Measurements from ENCODE around the gene EIF3B.
"Not testable (repeated sequence)": the region's sequence is repeated elsewhere in the genome, so short reads cannot be mapped to it uniquely, and the experiment has no call there.

The EIF3B gene

GRCh38 chr7:2354186-2354938 is at the start of gene EIF3B:
Gene EIF3B (plus strand): TSS chr7:2354827. CDS start chr7:2354922, 95 bp downstream.
- peak within 1 kb of the TSS; percentile 89 for H3K4me3 ChIP-seq (ENCODE audit: low read depth, low read length)
- TF ChIP-seq CTCF (IDR thresholded peaks at IDR 0.05; ENCODE audit: low read depth, low read length), result no peak

DNA sequence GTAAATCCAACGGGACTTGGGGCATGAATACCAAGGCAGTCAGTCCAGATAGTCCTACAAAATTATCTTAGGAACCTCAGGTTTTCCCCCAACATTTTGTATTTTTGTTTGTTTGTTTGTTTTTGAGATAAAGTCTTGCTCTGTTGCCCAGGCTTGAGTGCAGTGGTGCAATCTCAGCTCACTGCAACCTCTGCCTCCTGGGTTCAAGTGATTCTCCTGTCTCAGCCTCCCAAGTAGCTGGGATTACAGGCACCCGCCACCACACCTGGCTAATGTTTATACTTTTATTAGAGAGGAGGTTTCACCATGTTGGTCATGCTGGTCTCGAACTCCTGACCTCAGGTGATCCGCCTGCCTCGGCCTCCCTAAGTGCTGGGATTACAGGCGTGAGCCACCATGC is 49.4 kb upstream of the EIF3B start:
- not testable (repeated sequence) for H3K4me3 ChIP-seq (ENCODE audit: low read depth, low read length)

GRCh38 chr7:2306688-2307087 is 47.9 kb upstream of the EIF3B start:
- no peak for TF ChIP-seq CTCF (IDR thresholded peaks at IDR 0.05; ENCODE audit: low read depth, low read length)

DNA sequence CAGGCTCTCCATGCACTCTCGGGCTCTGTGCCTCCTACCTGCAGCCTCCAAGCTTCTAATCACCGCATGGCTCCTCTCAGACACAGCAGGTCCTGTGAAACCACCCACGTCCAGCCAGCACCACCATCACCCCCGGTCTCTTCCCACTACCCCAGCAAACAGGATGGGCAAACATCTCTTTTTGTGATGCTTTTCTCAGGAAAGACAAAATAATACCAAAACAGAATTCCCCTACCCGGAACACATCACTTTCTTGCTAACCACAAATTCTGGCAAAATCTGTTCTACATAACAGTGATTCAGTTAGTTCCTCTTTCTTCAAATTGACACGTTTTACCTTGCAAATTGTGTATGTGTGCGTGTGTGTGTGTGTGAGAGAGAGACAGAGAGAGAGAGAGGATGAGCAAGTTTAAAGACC is 46.9 kb upstream of the EIF3B start:
- no peak overlapping the region for H3K4me3 ChIP-seq (ENCODE audit: low read depth, low read length)
- TF ChIP-seq CTCF (IDR thresholded peaks at IDR 0.05; ENCODE audit: low read depth, low read length), result no peak

More at GRCh38 chr7:2306688-2307087, 47.9 kb upstream of the EIF3B start:
- no peak overlapping the region for H3K4me3 ChIP-seq (ENCODE audit: low read depth, low read length)

DNA sequence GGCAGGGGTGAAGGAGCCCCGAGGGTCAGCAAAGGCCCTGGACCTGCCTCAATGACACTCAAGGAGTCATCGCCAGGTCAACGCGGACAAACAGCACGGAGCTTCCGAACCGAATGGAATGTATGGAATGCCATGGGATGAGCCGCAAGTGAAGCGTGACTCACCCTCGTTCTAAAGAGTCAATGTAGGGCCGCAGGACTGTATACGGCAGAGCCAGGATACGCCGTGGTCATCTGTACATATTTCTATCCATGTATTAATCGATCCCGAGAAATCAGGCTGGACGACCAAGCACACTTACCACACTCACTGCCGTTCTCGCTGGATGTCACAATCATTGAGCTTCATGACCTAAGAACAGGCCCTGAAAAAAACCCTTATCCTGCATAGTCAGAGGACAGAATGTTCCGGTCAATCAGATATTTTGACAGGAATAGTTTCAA is 44.7 kb upstream of the EIF3B start:
- peak overlapping the region; percentile 15 for H3K4me3 ChIP-seq (ENCODE audit: low read depth, low read length)
- TF ChIP-seq CTCF (IDR thresholded peaks at IDR 0.05; ENCODE audit: low read depth, low read length), result no peak

DNA sequence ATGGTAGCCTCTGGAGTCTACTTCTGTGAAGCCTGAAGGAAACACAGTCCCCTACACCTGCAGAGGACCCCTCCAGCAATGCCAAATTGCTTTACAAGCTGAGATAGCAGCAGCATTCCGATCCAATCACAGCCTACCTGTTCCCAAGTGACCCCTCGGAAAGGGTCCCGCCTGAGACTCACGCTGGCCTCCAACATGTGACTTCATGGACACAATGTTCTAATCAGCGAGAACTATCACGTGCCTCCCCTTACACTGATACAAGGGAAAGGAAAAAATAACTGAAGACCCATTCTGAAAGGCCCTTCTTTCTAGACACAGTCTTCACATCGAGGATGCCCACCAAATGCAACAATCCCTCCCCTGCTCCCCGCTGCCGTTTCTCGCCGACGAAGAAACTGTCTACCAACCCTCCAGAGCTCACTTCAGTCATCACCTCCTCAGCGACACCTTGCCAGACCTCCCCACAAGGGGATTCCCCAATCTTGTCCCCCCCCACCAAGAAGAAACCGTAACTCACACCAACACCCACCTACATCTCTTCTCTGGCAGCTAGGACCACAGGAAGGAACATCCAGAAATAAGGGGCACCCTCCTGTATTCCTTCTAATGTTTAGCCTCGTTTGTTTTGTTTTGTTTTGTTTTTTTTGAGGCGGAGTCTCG is 42.2 kb upstream of the EIF3B start:
- TF ChIP-seq CTCF (IDR thresholded peaks at IDR 0.05; ENCODE audit: low read depth, low read length), result no peak
- no peak overlapping the region for H3K4me3 ChIP-seq (ENCODE audit: low read depth, low read length)

- no peak for TF ChIP-seq CTCF (IDR thresholded peaks at IDR 0.05; ENCODE audit: low read depth, low read length)
- H3K4me3 ChIP-seq (ENCODE audit: low read depth, low read length), result peak overlapping the region; percentile 82
These were observed 41.0 kb upstream of the EIF3B start for GRCh38 chr7:2313450-2314208.
